ENCODE data around the gene AKR1B15.
"Not testable (repeated sequence)": the region's sequence is repeated elsewhere in the genome, so short reads cannot be mapped to it uniquely, and the experiment has no call there.

The AKR1B15 gene

GRCh38 chr7:134547397-134548054 is 1.4 kb upstream of the AKR1B15 start:
- H3K4me3 ChIP-seq (ENCODE audit: low read depth, low read length): peak overlapping the region; percentile 25; the same call in 1 of the 2 replicates
- TF ChIP-seq CTCF (IDR thresholded peaks at IDR 0.05; ENCODE audit: control insufficient read depth, extremely low read depth, insufficient read depth): peak; percentile 80
- DNase-seq (ENCODE audit: low read depth): no peak

- H3K4me3 ChIP-seq (ENCODE audit: low read depth, low read length): no peak overlapping the region
- DNase-seq (ENCODE audit: low read depth): no peak
- TF ChIP-seq CTCF (IDR thresholded peaks at IDR 0.05; ENCODE audit: control insufficient read depth, extremely low read depth, insufficient read depth): no peak
These were observed 456 bp downstream of the AKR1B15 start for GRCh38 chr7:134549366-134549765.

- no peak overlapping the region for H3K4me3 ChIP-seq (ENCODE audit: low read depth, low read length)
- no peak for DNase-seq (ENCODE audit: low read depth)
- TF ChIP-seq CTCF (IDR thresholded peaks at IDR 0.05; ENCODE audit: control insufficient read depth, extremely low read depth, insufficient read depth): no peak
These were observed 3.2 kb downstream of the AKR1B15 start for GRCh38 chr7:134552105-134552504.

- peak; percentile 49 for TF ChIP-seq CTCF (IDR thresholded peaks at IDR 0.05; ENCODE audit: control insufficient read depth, extremely low read depth, insufficient read depth)
- H3K4me3 ChIP-seq (ENCODE audit: low read depth, low read length): no peak overlapping the region
- DNase-seq (ENCODE audit: low read depth): no peak
These were observed 5.1 kb downstream of the AKR1B15 start for GRCh38 chr7:134553976-134554375.

- no peak overlapping the region for H3K4me3 ChIP-seq (ENCODE audit: low read depth, low read length)
- no peak for DNase-seq (ENCODE audit: low read depth)
- no peak for TF ChIP-seq CTCF (IDR thresholded peaks at IDR 0.05; ENCODE audit: control insufficient read depth, extremely low read depth, insufficient read depth)
These were observed 5.6 kb downstream of the AKR1B15 start for GRCh38 chr7:134554417-134554966.

GRCh38 chr7:134557391-134557790 is 8.5 kb downstream of the AKR1B15 start:
- no peak for DNase-seq (ENCODE audit: low read depth)
- H3K4me3 ChIP-seq (ENCODE audit: low read depth, low read length): no peak overlapping the region
- TF ChIP-seq CTCF (IDR thresholded peaks at IDR 0.05; ENCODE audit: control insufficient read depth, extremely low read depth, insufficient read depth): no peak

GRCh38 chr7:134558370-134558769 is 9.5 kb downstream of the AKR1B15 start:
- no peak for TF ChIP-seq CTCF (IDR thresholded peaks at IDR 0.05; ENCODE audit: control insufficient read depth, extremely low read depth, insufficient read depth)
- H3K4me3 ChIP-seq (ENCODE audit: low read depth, low read length): no peak overlapping the region
- DNase-seq (ENCODE audit: low read depth): no peak

GRCh38 chr7:134561616-134562015 is 12.7 kb downstream of the AKR1B15 start:
- not testable (repeated sequence) for H3K4me3 ChIP-seq (ENCODE audit: low read depth, low read length); DNase-seq (ENCODE audit: low read depth)

All from LNCaP clone FGC (cell line).